NCI-H82 treated with DMSO at 0.1 percent for 48 hours (cell line): ENCODE measurements around the gene SCCPDH.
"Not testable (repeated sequence)": the region's sequence is repeated elsewhere in the genome, so short reads cannot be mapped to it uniquely, and the experiment has no call there.

Experiments
- DNase-seq: peaks from one replicate; lab custom pipeline; 2025; ENCODE audit not compliant: unreplicated experiment; lab: John Stamatoyannopoulos, UW

Gene SCCPDH, protein sequence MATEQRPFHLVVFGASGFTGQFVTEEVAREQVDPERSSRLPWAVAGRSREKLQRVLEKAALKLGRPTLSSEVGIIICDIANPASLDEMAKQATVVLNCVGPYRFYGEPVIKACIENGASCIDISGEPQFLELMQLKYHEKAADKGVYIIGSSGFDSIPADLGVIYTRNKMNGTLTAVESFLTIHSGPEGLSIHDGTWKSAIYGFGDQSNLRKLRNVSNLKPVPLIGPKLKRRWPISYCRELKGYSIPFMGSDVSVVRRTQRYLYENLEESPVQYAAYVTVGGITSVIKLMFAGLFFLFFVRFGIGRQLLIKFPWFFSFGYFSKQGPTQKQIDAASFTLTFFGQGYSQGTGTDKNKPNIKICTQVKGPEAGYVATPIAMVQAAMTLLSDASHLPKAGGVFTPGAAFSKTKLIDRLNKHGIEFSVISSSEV

DNA sequence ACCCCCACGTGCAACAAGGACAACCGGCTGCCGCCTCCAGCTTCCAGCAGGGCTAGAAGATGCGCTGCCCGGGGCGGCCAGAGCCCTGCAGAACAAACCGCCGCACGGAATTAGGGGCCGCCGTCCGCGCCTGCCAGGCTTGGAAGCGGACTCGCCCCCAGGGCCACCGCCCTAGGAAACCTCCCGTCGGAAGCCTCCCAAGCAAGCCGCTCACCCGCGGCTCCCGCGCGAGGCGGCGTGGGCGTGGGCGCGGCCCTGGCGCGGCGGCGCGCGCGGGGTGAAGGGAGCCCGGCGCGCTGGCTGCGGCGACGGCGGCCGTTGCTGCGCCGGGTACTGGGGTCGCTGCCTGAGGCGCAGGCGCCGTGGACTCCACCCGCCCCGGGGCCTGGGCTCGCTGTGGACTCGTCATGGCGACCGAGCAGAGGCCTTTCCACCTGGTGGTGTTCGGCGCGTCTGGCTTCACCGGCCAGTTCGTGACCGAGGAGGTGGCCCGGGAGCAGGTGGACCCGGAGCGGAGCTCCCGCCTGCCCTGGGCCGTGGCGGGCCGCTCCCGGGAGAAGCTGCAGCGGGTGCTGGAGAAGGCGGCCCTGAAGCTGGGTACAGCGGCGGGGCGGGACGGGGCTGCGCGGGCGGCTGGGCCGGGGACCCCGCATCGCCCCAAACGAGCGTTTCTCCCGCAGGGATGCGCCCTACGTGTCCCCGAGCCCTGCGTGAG is at the start of gene SCCPDH:
Gene SCCPDH (plus strand): TSS at position 394 of the 715 bp plus-strand sequence. CDS start 14 bp downstream, at position 408.
- DNase-seq, result peak; percentile 24

DNA sequence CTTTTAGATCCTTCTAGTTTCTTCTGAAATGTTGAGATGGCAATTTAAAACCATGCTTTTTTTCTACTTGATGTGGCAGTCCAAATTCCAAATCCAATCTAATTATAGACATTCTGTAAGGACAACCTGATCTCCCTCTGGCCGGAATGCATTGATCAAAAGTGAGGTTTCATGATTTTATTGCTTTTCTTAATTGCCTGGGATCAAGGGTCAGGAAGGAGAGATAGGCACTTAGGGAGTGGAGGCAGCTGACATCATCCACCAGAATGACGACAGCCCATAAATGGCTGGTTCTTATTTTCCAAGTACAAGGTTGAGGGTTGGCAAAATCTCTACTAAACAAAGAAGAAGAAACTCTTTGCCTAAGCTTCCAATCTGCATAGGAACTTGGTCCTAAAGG is 46.4 kb upstream of the SCCPDH start:
- no peak for DNase-seq

DNA sequence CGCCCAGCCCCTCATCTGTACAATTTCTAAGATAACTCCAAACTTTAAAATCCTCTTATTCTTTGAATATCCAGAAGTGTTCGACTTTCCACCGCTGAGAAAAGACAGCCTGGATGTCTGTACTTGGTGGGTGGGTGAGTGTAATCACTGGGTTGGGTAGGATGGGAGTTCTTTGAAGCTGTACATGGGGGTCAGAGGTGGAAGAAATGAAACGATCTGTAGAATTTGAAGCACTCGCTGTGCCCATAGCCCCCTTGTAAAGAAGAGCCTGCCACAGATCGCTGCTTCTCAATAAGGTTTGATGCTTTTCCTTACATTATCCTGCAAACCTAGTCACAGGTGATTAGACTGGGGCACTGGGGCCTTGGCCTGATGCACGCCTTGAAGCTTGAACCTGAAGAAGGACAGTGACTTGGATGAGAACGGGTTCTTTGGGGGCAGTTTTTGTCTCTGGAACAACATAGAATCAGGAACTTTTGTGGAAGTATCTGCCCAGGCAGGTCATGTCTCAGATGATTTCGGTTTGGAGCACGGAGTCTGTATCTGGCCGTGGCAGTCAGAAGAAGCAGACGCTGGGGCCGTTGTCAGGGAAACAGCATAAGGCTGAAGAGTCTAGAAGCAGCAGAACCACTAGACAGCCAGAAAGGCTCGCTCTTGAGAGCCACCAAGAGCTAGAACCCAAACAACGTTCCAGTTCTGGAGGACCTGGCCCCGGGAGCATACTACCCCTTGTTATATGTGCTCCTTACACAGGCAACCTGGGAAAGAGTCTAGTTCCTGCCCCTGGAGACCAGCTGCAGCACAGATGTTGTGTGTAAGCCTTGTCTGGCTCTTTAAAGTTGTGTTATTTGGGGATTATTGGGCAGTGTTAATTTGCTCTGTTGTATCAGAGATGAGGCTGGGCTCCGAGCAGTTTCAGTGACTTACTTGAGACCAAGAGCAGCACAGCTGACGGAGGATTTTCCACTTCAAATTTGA is 45.1 kb upstream of the SCCPDH start:
- no peak for DNase-seq

DNA sequence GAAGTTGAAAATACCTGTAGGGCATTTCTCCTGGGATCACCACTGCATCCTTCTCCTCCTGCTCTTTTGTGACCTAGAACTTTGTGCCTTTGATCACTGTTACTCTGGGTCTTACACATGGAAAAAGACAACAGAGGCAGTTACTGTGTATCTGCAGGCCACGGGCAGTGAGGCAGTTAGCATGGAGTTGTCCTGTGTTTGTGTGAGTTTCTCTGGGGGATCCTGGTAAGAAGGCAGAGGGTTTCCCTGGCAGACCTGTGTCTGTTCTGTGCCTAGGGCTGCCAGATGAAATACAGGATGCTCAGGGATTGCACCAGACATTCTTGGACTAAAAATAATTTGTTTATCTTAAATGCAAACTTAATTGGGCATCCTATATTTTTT is 44.4 kb upstream of the SCCPDH start:
- no peak for DNase-seq

DNA sequence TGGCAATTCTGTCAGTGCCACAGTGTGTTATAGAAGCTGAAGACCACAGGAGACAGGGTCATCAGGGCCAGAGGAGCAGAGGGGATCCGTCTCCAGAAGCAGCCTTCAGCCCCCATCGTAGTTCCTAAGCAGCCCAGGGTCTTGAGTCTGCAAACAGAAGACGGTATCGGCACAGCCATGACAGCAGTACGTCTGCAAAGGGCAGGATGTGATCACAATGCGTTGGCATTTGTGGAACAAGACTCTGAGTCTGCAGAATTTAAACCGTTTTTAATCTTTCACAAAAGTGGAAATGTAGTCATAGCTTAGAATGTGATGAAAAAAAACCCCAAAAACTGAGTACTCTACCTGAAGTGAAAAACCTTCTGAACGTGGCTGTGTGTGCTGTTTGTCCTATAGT is 44.0 kb upstream of the SCCPDH start:
- no peak for DNase-seq

DNA sequence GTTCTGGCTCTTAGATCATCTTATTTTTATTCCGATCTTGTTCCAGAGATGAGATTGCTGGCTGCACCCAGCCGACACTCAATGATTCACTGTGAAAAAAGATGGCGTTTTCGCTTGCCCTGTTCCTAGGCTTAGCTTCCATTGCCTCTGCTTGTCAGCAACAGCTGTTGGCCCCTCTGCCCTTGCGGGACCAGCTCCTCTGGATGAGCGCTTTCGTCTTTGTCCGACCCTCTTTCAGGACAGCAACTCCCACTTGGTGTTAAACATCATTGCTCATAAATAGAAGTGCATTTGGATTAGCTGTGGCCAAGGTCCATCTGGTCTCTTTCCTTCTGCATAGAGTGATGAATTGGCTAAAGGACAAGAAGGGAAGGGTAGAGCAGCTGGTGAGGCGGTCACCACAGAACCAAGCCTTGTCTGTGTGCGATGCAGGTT is 43.5 kb upstream of the SCCPDH start:
- DNase-seq, result peak; percentile 80

DNA sequence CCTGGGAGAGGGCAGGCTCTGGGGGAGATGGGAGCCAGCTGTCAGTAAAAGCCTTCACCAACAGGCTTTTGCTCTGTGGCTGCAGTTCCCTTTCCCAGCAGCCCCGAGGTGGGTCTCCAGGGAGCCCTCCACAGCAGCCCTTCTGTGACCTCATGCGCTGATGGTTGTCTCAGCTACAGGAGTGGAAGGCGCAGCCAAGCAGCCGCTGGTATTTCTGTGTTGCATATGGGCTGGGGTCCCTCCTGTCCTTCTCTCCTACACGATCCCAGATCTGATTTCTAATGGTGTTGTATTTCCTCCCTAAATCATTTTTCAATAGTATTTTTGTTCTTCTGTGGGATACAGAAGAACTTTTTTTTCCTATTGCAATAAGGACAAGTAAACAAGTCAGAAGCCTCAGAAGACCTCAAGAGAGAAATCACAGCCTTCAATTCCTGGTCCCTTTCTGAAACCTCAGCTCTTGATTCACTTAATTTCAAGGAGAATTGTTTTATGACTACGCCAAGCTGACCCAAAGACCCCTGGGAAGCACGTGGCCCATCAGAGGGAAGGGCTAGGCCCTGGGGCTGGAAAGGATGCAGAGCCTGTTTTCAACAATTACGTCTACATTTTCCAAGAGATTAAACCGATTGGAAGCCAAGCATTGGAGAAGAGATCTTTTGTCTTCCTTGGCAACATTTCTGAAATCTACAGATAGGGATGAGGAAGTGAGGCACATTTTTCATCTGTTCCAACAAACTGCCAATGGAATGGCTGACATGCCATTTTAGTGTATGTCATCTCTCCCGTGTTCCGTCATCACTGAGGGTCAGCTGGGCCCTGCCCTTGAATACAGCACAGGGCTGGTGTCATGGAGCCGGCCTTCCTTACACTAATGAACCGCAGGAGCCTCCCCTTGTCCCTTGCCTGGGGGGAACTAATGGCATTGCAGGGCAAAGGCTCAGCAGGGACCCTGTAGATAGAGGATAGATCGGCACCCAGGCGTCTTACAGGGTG is 42.0 kb upstream of the SCCPDH start:
- DNase-seq, result peak; percentile 38

DNA sequence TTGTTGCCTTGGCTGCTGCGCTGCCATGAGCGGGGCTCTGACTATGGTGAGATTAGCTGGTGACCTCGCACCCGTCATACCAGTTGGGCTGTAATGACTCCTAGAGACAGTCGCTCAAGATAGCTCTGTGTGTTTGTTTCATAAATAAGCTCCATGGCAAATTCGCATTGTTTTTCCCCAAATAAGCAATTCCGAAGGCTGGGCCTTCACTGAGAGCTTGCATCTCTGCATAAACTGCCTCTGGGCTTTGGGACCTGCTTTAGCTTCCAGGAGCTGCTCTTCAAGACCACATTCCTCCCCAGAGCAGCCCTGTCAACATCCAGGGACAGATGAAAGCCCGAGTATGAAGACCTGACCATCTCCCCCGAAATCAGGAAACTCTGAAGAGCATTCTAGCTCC is 40.7 kb upstream of the SCCPDH start:
- no peak for DNase-seq

DNA sequence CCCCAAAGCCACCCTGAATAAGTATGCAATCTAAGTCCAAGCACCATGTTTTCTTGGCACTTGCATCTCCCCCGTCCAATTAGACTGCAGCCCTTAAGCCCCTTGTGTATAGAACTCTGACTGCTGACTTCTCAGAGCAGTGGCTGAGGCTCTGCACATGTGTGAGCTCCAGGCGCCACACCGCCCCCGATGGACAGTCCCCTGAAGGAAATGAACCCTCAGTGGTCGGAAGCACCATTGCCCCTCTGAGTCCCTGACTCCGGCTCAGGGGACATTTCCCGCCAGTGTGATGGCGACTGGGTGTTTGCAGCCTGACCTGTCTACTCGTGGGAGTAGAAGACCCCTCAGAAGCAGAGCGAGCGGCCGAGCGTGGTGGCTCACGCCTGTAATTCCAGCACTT is 37.2 kb upstream of the SCCPDH start:
- no peak for DNase-seq

DNA sequence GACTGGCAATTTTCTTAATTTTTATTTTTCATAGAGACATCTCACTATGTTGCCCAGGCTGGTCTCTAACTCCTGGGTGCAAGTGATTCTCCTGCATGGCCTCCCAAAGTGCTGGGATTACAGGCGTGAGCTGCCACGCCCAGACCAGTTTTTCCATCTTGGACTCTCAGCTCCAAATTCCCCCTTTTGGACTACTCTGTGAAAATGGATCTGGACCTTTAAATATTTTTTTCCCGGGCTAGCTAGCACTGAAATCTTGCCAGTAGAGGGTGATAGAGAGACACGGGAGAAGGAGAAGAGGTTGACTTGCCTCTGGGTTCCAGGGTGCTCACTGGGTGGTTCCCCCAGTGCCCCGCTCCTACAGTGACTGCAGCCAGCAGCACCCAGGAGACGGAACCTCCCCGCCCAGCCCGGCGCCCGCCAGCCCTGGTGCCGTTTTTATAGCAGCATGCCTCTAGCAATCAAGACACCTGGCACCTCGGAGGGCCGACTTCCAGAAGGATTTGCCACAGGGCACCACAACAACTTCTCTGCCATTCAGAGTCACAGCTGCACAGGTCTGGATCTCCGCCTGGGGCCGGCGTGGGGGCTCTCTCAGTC is 34.7 kb upstream of the SCCPDH start:
- peak; percentile 72 for DNase-seq

DNA sequence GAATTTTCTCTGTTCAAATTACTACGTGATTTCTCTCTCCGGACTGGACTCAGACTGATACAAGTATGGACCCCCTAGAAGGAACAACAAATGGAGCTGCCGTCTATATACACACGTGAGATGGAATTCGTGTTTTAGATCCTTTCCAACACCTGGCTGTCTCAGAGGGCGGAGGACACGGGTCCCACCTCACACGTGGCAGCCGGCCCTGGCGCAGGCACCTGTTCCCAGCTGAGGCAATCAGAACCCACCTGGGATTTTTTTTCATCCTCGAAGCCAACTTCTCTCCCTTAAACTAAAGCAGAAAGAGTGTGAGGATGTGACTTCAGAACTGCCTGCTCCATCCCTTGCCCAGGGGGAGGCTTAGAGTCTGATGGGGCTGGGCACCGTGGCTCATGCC is 34.1 kb upstream of the SCCPDH start:
- DNase-seq, result no peak

DNA sequence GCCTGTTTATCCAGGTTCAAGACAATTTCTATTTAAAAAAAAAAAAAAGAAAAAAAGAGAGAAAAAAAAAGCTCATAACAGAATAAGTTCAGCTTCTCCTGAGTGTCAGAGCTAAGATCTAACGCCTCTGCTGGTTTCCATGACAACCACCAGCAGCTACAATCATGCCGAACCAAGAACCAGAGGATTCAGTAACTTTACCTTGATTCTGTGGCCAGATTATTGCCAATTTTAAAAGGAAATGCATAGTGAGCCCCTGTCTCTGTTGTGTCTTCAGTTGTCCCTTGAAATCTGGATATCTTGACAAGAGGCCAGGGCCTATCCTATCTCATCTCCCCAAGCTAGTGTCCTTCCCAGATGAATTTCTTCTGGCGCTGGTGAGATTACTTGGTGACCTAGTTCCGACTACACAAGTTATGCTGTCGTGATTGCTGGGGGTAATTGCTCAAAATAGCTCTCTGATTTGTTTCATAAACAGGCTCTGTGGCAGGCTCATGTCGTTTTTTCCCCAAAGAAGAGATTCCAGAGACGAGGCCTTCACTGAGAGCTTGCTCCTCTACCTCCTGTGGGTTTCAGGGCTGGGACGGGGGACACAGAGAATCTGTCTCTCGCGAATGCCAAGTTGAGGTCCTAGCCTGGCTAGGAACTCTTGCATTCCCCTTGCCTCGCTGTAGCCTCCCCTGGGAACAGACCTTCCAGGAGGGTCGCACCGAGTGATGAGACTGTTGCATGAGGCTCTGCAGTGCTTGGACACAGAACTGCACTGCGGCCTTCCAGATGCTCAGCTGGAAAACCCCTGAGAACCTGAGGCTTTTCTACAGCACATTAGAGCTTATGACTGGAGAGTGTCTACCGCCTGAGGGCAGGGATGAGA is 32.4 kb upstream of the SCCPDH start:
- no peak for DNase-seq

DNA sequence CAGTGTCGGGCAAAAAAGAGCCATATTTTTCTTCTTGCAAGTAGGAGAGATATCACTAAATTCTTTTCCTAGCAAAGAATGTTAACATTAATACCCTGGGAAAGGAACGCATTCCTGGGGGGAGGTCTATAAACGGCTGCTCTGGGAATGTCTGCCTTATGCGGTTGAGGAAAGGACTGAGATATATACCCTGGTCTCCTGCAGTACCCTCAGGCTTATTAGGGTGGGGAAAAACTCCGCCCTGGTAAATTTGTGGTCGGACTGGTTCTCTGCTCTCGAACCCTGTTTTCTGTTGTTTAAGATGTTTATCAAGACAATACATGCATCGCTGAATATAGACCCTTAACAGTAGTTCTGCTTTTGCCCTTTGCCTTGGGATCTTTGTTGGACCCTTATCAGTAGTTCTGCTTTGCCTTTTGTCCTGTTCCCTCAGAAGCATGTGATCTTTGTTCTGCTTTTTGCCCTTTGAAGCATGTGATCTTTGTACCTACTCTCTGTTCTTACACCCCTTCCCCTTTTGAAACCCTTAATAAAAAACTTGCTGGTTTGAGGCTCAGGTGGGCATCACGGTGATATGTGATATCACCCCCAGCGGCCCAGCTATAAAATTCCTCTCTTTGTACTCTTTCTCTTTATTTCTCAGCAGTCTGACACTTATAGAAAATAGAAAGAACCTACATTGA is 29.9 kb upstream of the SCCPDH start:
- not testable (repeated sequence) for DNase-seq

DNA sequence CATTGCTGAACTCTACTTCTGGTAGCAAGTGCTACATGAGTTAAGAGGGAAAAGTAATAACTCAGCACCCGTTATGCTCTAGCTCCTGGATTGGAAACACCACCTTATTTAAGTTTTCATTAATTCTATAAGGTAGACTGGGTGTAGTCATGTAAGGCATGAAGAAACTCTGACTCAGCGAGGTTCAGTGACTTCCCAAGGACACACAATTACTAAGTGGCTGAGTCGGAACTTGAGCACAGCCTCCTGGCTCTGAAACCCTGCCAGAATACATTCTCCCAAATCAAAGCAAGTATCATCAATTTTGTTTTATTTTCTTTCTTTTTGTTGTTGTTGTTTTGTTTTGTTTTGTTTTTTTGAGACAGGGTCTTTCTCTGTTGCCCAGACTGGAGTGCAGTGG is 29.1 kb upstream of the SCCPDH start:
- DNase-seq, result no peak

DNA sequence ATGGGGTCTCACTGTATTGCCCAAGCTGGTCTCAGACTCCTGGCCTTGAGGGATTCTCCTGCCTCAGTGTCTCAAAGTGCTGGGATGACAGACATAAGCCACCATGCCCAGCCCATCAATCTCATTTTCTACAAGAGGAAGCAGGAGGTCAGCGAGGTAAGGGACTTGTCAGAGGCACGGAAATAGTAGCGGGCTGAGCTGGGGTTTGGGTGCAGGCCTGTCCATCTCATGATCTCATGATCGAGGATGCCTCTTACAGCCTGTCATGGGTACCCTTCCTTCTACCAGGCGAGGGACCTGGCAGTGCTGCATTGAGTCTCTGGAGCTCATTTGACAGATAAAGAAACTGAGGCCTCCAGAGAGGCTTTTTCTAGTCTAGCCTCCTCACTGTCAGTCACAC is 28.5 kb upstream of the SCCPDH start:
- no peak for DNase-seq

DNA sequence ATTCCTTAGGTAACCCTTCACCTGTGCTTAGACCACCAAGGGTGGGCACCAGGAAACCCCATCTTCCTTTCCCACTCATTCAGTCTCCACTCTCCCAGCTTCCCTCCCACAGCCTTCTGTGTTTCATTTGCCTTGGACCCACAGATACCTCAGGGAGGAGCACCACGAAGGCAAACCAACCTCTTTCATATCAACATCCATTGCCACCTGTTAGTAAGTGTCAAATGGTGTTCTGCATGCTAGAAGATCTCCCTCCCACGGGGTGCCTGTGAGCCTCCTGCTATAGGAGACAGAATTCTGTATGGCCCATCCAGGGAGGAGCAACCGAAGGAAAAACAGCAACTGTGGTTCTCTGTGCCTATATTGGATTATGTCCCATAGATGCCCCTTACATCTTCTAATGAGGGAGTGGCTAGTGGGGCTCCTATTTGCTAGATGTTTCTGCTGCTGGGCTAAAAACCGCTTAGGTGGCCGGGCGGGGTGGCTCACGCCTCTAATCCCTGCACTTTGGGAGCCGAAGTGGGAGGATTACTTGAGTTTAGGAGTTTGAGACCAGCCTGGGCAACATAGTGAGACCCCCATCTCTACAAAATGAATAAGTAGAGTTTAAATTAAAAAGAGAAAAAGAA is 25.6 kb upstream of the SCCPDH start:
- DNase-seq, result peak; percentile 48

DNA sequence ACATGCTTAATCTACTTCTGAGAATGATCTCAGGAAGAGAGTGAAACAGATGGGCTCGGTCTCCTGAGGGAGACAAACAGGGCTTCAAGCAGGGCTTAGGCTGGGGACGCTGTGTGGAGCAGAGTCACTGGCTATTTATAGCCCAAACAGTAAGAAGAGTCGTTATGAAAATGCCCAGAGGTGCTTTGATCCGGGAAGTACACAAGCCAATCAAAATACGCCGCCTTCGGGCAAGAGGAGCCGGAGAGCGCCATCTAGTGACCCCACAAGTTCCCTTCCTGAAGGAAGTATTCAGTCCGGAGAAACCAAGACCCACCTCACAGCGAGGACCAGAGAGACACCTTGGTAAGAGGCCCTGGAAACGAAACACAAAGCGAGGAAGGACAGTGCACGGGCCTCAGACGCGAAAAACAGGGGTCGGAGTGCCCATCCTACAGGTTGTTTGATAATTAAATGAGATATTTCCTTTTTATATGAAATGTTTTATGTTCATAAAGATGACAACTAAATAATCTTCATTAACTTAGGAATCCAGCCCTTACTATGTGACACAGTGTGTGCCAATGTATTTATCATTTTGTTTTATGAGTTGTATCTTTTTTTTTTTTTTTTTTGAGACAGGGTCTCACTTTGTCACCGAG is 25.0 kb upstream of the SCCPDH start:
- DNase-seq, result peak; percentile 86
